Loucy (cell line): Measurements from ENCODE around the gene COL6A2.

Experiments
- H2AFZ ChIP-seq: fragments of 200-600 bp; sonication (generic); 2 replicates; pipeline ENCODE4 v1.6.0; 2016; ENCODE audit warnings: antibody characterized with exemption, mild to moderate bottlenecking, low read length, moderate library complexity
- H3F3A ChIP-seq: fragments of 200-600 bp; 2 replicates; pipeline ENCODE4 v1.6.0; 2016; ENCODE audit warnings: antibody characterized with exemption, low read depth, mild to moderate bottlenecking
- H3K27me3 ChIP-seq: fragments of 200-600 bp; sonication (generic); 2 replicates; pipeline ENCODE4 v1.6.1; 2014; ENCODE audit warnings: low read length, mild to moderate bottlenecking; ENCODE audit not compliant: insufficient read depth, poor library complexity, severe bottlenecking
- H3K36me3 ChIP-seq: fragments of 200-600 bp; sonication (generic); 2 replicates; pipeline ENCODE4 v1.6.1; 2016; ENCODE audit warnings: low read length; ENCODE audit not compliant: insufficient read depth
- H3K4me1 ChIP-seq: fragments of 200-600 bp; sonication (generic); 2 replicates; pipeline ENCODE4 v1.5.1; 2014; ENCODE audit warnings: low read length, mild to moderate bottlenecking; ENCODE audit not compliant: insufficient read depth, poor library complexity, severe bottlenecking
- H3K4me2 ChIP-seq: fragments of 200-600 bp; sonication (generic); 2 replicates; pipeline ENCODE4 v1.6.0; 2014; ENCODE audit warnings: antibody characterized with exemption, low read length, low read depth, mild to moderate bottlenecking; ENCODE audit not compliant: poor library complexity, severe bottlenecking
- H3K4me3 ChIP-seq: fragments of 200-600 bp; sonication (generic); 2 replicates; pipeline ENCODE4 v1.5.1; 2014; ENCODE audit warnings: low read length, mild to moderate bottlenecking, mixed read lengths; ENCODE audit not compliant: poor library complexity, severe bottlenecking
- H3K79me2 ChIP-seq: fragments of 200-600 bp; sonication (generic); 2 replicates; pipeline ENCODE4 v1.6.1; 2014; ENCODE audit warnings: low read length; ENCODE audit not compliant: insufficient read depth
- H3K9ac ChIP-seq: fragments of 200-600 bp; sonication (generic); 2 replicates; pipeline ENCODE4 v1.6.0; 2014; ENCODE audit warnings: mild to moderate bottlenecking, low read depth, low read length, moderate library complexity; ENCODE audit not compliant: poor library complexity, severe bottlenecking
- H3K9me2 ChIP-seq: fragments of 200-600 bp; sonication (generic); replicated peaks from 2 replicates; pipeline ENCODE4 v1.6.1; 2016; ENCODE audit warnings: low read depth, low read length, mixed read lengths
- H3K9me3 ChIP-seq: fragments of 200-600 bp; sonication (generic); 2 replicates; pipeline ENCODE4 v1.6.1; 2014; ENCODE audit warnings: mild to moderate bottlenecking, antibody characterized with exemption, low read length, low read depth; ENCODE audit not compliant: insufficient read depth
- H4K20me1 ChIP-seq: fragments of 200-600 bp; sonication (generic); 2 replicates; pipeline ENCODE4 v1.6.0; 2014; ENCODE audit warnings: antibody characterized with exemption, low read length, mild to moderate bottlenecking; ENCODE audit not compliant: insufficient read depth, poor library complexity, severe bottlenecking
- CTCF ChIP-seq: fragments of 200-600 bp; sonication (generic); conservative IDR thresholded peaks from 2 replicates; pipeline ENCODE4 v1.5.1; 2014; ENCODE audit warnings: mild to moderate bottlenecking, antibody characterized with exemption, low read length
- EZH2phosphoT487 ChIP-seq: fragments of 200-600 bp; IDR thresholded peaks from 2 replicates; pipeline ENCODE4 v1.6.1; 2018; ENCODE audit warnings: antibody characterized with exemption, mild to moderate bottlenecking, moderate library complexity, borderline replicate concordance

The COL6A2 gene

GRCh38 chr21:46128106-46128932 lies 30.4 kb downstream of the COL6A2 start:
- Histone ChIP-seq H3K9me3 (peaks cover 22% of the 10 kb centered on the region; the same call in 1 of the 2 replicates), H3F3A (no peaks in the 10 kb centered on the region), H3K9ac (no peak overlapping the region), H4K20me1 (no peaks in the 10 kb centered on the region), H2AFZ (no peak overlapping the region), H3K4me2 (no peak overlapping the region), H3K4me3 (no peak overlapping the region), H3K36me3 (no peaks in the 10 kb centered on the region), H3K4me1 (no peaks in the 10 kb centered on the region), H3K27me3 (no peaks in the 10 kb centered on the region), H3K79me2 (no peaks in the 10 kb centered on the region), H3K9me2 (no peaks in the 10 kb centered on the region)
- no peak for TF ChIP-seq CTCF

- H3K9me2 ChIP-seq: no peaks in the 10 kb centered on the region
- H3K9me3 ChIP-seq: peaks cover 25% of the 10 kb centered on the region; the same call in 1 of the 2 replicates
- H3K4me3 ChIP-seq: no peak overlapping the region
- H3K36me3 ChIP-seq: no peaks in the 10 kb centered on the region
- TF ChIP-seq EZH2phosphoT487 (no peak), CTCF (no peak)
- no peak overlapping the region for H3K9ac ChIP-seq
- no peaks in the 10 kb centered on the region for H4K20me1 ChIP-seq
- no peaks in the 10 kb centered on the region for H3K79me2 ChIP-seq
- no peak overlapping the region for H3K4me2 ChIP-seq
- H3F3A ChIP-seq: no peaks in the 10 kb centered on the region
- H3K4me1 ChIP-seq: no peaks in the 10 kb centered on the region
- no peak overlapping the region for H2AFZ ChIP-seq
- H3K27me3 ChIP-seq: no peaks in the 10 kb centered on the region
Measured at GRCh38 chr21:46128933-46129571, 31.1 kb downstream of the COL6A2 start.

GRCh38 chr21:46129846-46130651 lies 32.1 kb downstream of the COL6A2 start:
- Histone ChIP-seq H3K36me3 (no peaks in the 10 kb centered on the region), H3K9me3 (peaks cover 25% of the 10 kb centered on the region; the same call in 1 of the 2 replicates), H4K20me1 (no peaks in the 10 kb centered on the region), H2AFZ (no peak overlapping the region), H3F3A (no peaks in the 10 kb centered on the region), H3K4me1 (no peaks in the 10 kb centered on the region), H3K79me2 (no peaks in the 10 kb centered on the region), H3K4me3 (no peak overlapping the region), H3K4me2 (no peak overlapping the region), H3K9ac (no peak overlapping the region), H3K27me3 (no peaks in the 10 kb centered on the region), H3K9me2 (no peaks in the 10 kb centered on the region)
- TF ChIP-seq CTCF (no peak), EZH2phosphoT487 (no peak)
